ENCODE results near the gene ELF3.
"Not testable (repeated sequence)": the region's sequence is repeated elsewhere in the genome, so short reads cannot be mapped to it uniquely, and the experiment has no call there.

Gene ELF3

DNA sequence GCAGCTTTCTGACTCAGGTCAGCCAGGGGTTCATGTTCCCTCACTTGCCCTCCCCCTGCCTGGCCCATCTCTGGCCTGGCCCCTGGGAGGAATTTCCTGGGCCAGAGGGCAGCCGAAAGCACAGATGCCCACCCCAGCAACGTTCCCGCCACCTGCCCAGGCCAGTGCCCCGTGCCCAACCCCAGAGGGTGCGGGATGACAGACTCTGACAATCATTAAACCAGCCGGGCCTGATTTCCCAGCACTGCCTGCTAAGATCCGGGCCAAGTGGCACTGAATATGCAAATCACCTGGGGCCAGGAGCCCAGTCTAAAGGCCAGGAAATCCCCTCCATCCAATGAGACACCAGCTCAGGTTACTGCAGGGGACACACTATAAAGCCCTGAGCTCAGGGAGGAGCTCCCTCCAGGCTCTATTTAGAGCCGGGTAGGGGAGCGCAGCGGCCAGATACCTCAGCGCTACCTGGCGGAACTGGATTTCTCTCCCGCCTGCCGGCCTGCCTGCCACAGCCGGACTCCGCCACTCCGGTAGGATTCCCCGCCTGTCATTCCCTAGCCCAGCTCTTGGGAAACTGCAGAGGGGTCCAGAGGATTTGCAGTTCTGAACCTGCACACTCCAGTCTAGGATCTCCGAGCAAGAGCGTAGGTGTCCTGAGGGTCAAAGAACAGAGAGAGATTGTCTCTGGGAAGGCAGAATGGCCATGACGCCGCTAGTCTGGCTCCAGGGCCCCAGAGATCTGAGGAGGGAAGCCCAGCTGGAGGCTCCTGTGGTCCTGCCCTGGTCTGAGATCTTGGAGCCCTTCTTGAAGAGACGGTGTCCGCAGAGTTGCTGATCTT, at the start of gene ELF3:
Gene ELF3, plus strand, starts transcription at position 408 of the 836 bp plus-strand sequence. CDS start 550 bp downstream, outside the sequence.
- peak; percentile 37 for DNase-seq

DNA sequence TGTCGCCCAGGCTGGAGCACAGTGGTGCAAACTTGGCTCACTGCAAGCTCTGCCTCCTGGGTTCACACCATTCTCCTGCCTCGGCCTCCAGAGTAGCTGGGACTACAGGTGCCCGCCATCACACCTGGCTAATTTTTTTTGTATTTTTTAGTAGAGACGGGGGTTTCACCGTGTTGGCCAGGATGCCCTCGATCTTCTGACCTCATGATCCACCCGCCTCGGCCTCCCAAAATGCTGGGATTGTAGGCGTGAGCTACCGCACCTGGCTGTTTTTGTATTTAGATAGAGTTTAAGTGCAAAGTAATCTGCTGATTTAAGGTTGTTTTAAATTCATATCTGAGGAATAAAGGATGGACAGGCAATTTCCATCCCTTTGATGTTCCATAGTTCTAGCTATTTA, 48.0 kb upstream of the ELF3 start:
- not testable (repeated sequence) for DNase-seq

DNA sequence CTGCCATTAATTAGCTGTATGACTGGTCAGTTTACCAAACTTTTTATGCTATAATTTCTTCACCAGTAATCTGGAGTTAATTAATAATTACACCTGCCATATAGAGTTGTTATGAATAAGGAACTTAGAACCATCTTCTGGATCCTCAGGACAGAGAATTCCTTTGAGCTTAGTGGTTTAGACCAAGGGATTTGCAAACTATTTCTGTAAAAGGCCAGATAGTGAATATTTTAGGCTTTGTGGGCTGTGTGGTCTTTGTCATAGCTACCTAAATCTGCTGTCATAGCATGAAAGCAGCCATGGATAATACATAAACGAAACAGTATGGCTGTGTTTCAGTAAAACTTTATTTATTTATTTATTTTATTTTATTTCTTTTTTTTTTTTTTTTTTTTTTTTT, 46.1 kb upstream of the ELF3 start:
- no peak for DNase-seq

DNA sequence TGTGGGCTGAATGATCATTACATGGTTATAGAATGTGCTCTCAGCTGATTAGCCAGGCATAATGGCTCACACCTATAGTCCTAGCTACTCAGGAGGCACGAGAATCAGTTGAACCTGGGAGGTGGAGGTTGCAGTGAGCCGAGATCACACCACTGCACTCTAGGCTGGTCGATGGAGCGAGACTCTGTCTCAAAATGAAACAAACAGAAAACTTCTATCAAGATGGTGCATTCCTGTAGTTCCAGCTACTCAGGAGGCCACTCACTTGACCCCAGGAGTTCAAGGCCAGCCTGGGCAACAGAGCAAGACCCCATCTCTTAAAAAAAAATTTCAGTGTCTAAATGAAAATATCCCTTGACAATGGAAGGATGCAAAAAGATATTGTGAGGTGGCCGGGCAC, 44.2 kb upstream of the ELF3 start:
- no peak for DNase-seq

DNA sequence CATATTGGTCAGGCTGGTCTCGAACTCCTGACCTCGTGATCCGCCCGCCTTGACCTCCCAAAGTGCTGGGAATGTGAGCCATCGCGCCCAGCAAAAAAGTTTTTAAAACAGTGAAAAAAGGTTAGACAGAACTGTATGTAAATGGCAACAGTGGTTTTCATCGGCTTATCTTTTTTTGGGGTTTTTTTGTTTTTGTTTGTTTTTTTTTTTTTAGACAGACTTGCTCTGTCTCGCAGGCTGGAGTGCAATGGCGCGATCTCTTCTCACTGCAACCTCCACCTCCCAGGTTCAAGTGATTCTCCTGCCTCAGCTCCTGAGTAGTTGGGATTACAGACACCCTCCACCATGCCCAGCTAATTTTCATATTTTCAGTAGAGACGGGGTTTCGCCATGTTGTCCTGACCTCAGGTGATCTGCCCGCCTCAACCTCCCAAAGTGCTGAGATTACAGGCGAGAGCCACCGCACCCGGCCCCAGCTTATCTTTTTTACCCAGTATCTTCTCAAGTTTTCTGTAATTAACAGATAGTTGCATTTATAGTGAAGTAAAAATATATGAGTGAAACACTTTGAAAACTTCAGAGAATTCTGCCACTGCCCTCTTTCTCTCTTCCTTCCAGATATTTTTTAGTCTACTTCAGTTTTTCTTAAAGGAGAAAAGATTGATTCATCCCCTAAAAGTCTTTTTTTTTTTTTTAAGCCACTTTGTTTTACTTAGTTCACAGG, 42.0 kb upstream of the ELF3 start:
- DNase-seq, result no peak

DNA sequence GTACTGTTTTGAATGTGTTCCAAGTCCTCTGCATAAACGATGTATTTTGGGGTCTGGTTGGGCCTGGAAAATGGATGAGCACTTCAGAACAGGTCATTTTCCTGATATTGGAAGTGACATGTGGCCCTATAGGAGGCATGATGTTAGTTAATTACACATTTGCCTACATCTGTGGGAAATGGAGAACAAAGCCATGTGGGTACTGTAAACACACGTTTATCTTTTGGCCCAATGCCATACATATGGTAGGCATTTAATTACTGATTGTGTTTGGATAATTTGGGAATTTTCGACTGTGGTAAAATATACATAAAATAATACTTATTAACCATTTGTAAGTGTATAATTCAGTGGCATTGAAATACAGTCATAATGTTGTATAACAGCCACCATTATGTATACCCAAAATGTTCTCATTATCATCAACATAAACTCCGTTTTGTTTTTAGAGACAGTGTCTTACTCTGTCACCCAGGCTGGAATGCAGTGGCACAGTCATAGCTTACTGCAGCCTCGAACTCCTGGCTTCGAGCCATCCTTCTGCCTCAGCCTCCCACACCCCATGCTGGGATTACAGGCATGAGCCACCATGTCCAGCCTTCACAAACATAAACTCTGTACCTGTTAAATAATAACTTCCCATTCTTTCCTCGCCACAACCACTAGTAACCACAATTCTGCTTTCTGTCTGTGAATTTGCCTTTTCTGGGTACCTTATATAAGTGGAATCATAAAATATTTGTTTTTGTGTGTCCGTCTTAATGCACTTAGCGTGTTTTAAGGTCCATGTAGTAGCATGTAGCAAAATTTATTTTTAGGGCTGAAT, 39.8 kb upstream of the ELF3 start:
- DNase-seq, result no peak

DNA sequence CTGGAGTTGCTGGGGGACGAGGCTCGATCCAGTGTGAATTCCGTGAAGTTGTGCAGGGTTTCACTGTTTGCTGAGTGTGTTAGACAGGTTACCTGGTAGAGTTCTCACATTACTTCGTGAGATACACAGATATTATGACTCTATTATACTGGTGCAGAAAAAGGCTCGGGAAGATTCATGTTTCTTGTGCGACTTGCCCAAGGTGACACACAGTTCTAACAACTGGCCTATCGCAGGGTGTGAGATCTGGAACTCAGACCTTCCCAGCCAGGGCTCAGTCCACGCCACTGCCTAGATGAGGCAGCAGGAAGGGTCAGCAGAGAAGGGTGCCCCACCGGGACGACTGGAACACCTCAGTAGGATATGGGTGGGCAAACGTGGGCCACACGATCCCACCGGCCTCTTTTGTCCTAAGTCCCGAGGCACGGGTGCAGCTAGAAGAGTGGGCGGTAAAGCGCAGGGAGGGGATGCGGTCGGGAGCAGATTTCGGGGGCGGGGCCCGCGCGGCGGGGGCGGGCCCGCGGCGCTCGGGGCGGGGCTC, 28.2 kb upstream of the ELF3 start:
- DNase-seq, result no peak

DNA sequence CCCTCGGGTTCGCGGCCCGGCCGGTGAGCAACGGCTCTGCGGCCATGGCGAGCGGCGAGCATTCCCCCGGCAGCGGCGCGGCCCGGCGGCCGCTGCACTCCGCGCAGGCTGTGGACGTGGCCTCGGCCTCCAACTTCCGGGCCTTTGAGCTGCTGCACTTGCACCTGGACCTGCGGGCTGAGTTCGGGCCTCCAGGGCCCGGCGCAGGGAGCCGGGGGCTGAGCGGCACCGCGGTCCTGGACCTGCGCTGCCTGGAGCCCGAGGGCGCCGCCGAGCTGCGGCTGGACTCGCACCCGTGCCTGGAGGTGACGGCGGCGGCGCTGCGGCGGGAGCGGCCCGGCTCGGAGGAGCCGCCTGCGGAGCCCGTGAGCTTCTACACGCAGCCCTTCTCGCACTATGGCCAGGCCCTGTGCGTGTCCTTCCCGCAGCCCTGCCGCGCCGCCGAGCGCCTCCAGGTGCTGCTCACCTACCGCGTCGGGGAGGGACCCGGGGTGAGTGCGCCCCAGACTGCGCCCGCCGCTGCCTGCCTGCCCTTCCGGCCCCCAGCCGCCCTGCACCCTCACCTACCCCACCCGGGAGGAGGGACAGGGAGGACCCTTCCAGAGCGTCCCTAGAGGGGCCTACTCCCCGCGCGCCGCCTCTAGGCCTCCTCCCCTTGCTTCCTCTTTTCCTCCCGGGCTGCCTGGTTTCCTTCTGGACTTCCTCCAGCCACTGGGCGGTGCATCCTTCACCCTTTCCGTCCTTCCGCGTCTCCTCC, 27.6 kb upstream of the ELF3 start, which contains the start of gene RNPEP:
Gene RNPEP, plus strand, starts transcription at position 26 of the 757 bp plus-strand sequence. Its CDS starts 19 bp downstream, at position 45.
- DNase-seq, result peak; percentile 83

DNA sequence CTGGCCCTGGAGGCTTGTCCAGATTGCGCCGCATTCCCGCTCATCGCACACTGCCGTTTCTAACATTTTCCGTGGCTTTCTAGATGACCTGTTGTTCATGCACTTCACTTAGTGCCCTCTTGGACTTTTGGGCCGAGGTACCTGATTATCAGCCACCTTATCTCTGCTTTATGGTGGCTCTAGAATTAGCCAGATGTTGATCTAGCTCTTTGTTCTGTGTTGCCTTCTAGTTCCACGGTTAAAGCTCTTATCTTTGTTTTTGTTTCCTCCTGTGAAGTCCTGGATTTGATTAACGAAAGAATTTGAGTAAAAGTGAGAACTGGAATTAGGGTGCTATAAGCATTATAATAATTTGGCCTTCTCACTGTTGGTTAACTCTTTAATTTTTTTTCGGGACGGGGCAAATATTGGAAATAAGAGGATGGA, 27.0 kb upstream of the ELF3 start:
- no peak for DNase-seq

DNA sequence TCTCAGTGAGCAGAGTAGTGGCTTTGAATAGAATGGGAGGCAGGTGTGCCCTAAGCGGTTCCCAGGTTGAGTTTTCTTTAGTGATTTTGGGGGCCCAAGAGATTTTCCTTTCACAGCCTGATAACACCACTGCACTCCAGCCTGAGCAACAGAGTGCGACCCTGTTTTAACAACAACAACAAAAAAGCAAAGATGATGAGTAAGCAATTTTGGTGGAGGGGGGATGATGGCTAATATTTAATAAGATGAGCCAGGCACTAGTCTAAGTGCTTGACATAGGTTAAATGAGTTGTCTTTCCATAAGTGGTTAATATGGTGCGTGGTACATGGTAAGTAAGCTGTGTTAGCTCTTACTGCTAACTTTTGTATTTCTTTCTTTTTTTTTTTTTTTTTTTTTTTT, 25.9 kb upstream of the ELF3 start:
- DNase-seq, result no peak

DNA sequence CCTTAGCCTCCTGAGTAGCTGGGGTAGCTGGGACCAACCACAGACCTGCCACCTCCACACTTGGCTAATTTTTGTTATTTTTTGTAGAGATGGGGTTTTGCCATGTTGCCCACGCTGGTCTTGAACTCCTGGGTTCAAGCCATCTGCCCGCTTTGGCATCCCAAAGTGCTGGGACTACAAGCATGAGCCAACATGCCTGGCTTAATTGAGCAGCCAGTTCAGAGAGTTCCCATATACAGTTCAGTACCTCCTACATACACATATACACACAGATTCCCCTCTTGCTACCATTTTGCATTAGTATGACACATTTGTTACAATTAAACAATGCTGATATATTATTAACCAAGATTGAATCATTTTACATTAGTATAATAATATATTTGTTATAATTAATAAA, 25.0 kb upstream of the ELF3 start:
- DNase-seq, result no peak

DNA sequence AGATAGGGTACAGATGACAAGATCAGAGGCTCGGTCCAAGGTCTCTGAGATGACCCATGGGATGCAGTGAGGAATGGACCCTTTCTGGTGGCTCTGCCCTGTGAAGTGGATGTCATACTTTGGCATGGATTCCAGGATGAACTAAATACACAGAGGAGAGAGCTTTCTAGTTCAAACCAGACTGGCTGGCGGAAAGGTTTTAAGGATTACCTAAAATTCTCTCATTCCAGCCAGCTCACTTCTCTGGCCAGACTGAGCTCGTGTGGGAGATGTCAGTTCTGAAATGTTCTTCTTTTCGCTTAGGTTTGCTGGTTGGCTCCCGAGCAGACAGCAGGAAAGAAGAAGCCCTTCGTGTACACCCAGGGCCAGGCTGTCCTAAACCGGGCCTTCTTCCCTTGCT, 21.8 kb upstream of the ELF3 start:
- no peak for DNase-seq

DNA sequence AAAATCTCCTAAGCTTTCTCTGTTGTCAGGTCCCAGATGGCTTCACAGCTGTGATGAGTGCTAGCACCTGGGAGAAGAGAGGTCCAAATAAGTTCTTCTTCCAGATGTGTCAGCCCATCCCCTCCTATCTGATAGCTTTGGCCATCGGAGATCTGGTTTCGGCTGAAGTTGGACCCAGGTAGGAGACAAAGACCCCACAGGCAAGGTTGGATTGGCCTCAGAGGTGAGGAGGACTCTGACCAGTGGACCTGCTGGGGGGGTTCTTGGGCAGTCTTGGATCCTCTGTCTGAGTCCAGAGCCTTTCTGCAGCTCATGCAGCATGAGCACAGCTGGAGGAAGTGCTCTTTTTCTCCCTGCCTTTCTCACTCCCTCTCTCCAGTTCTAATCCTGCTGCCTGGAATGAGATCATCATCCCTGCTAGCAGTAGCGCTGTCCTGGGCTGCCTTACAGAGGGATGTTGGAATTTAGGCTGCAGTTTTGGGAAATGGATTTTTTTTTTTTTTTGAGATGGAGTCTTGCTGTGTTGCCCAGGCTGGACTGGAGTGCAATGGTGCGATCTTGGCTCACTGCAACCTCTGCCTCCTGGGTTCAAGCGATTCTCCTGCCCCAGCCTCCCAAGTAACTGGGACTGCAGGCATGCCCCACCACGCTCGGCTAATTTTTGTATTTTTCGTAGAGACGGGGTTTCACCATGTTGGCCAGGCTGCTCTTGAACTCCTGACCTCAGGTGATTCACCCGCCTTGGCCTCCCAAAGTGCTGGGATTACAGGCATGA, 20.8 kb upstream of the ELF3 start:
- no peak for DNase-seq

DNA sequence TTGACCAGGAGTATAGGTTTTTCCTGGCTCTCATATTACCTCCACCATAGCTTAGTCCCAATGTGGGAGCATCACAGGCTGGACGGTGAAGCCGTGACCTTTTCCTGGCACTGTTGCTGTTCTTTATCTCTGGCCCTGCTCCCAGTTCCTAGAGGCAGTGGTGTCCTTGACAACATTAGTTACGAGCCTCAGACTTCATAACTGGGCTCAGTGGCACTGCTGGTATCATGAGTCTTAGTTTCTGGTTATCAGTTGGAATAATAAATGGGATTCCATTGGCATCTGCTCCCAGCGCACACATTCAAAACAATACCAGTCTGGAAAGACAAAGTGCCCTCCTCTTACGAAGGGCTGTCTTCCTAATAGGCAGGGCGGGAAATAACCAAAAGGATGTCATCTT, 20.0 kb upstream of the ELF3 start:
- no peak for DNase-seq

DNA sequence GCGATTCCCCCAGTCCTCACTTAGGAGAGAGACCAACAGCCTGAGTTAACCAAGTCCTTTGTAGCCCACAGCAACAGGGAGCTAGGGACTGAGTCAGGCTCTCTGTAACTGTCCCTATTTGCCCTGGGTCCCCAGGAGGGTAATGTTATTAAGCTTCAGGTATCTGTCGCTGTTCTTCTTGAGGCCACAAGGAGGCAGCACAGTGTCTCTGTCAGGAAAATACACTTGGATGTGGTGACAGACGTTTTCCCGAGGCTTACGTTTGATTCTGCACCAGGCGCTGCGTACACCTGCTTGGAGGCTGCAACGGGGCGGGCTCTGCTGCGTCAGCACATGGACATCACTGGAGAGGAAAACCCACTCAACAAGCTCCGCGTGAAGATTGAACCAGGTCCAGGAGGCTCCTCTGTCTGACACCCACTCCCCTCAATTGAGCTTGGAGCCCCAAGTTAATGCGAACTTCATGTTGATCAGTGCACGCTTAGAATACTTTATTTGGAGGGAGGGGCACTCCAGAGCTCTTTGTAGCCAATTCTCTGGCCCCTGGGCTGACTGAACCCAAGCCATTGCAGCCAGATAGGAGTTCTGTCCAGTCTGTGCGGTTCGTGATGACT, 10.7 kb upstream of the ELF3 start:
- DNase-seq, result peak; percentile 24

DNA sequence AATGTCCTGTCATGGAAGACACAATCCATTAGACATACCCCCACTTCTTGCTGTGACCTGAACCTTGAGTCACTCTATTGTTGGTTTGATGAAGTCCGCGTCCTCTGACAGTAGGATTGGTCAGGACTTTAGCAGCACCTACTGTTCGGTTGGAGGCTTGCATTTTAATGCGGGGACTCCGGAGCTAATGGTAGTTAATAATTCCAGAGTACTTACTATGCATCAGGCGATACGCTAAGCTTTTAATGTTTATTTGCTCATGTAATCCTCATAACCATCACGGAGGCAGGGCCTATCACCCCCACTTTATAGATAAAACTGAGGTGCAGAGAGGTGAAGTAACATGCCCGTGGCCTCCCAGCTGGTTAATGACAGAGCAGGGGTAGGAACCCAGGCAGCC, 7.9 kb upstream of the ELF3 start:
- no peak for DNase-seq

DNA sequence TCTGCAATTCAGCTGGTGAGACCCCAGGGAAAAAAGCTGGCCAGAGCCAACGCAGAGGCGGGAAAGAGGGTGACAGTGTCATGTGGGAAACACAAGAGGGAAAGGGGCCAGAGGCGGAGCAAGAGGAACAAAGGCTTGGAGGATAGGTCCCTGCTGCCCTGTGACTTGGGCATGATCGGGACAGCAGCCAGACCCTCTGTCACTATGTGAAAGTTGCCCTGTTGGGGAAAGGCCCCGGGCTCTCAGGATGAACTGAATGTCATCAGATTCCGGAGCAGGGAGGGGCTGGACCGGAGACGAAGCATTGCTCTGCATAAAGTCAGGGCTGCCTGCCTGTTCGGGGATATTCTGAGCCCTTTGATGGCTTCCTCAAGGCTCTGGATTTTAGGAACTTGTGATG, 5.7 kb upstream of the ELF3 start:
- DNase-seq, result no peak

DNA sequence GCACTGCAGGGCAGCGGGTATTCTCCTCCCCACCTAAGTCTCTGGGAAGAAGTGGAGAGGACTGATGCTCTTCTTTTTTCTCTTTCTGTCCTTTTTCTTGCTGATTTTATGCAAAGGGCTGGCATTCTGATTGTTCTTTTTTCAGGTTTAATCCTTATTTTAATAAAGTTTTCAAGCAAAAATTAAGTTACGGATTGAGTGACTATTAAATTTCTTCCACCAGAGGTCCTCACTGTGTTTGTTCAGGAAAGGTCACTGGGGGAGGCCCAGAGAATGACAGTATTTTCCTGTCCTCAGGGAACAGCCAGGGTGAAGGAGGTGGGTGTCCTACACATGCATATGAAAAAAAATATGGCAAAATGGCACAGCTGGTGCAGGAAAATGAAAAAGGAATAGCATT, 4.4 kb upstream of the ELF3 start:
- DNase-seq, result no peak

DNA sequence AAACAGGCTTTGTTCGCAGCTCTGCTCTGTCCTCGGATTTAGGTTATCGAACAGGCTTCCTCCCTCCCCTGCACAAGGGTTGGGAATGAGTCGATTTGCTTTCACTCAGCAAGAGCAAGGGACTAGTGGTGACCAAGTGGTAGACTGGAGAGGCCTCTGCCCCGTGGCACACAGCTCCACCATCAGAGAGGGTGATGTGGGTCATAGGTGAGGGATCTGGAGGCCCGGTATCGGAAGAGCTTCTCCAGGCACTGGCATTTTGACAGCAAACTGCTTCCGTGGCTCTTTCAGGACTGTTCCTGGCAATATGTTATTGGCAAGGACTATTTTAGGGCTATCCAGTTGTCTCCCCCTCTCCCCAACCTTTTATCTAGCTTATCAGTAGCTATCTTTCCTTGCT, 3.1 kb upstream of the ELF3 start:
- DNase-seq, result peak; percentile 9

DNA sequence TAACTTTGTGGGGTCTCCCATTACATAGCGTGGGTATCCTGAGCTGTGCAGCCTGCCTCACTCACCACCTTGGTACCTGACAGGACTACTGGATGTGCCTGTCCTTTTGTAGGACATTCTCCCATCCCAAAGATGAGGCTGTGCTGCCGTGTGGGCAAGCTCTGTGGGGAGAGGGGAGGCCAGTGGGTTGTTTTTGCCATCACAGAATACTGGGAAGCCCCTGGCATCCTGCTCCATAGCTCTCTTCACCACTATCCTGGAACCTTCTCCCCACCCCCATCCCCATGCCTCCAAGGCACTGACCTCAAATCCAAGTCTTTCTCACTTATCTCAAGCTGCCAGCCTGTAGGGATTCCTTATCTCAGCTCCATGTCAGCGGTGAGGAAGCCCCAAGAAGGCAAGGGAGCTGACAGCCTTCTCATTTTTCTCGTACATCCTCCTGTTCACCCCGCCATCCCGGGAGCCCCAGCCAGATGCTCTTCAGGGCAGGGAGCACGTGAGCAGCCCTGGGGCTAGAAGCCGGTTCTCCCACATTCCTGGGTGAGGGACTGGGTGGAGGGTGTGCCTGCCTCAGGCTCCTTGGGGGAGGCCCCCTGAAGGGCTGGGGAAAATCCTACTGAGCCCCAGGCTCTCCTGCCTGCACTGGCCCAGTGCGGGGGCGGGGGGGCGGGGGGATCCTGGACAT, 2.4 kb upstream of the ELF3 start:
- DNase-seq, result peak; percentile 100
